H9 (cell line): Measurements from ENCODE around the gene MED12. TPM values are rescaled to one million over a fixed set of nuclear protein-coding genes. Genes with fewer than 3 reads are reported as not detected.

ENCODE experiments used
- DNase-seq: peaks from one replicate; pipeline ENCODE4 v3.0.0-alpha.2; 2017
- H2AFZ ChIP-seq: one replicate; pipeline ENCODE4 v1.6.1; 2013; ENCODE audit warnings: mild to moderate bottlenecking, low read length, control low read depth, moderate library complexity
- H2AK5ac ChIP-seq: 2 replicates; pipeline ENCODE4 v1.6.1; 2013; ENCODE audit warnings: low read length, control low read depth, mixed read lengths; ENCODE audit not compliant: insufficient read length
- H2BK120ac ChIP-seq: one replicate; pipeline ENCODE4 v1.6.1; 2013; ENCODE audit warnings: low read depth, mild to moderate bottlenecking, low read length, control low read depth, inconsistent platforms; ENCODE audit not compliant: poor library complexity, severe bottlenecking
- H2BK12ac ChIP-seq: 2 replicates; pipeline ENCODE4 v1.6.1; 2013; ENCODE audit warnings: low read length, control low read depth, mixed read lengths, low read depth; ENCODE audit not compliant: insufficient read length
- H2BK15ac ChIP-seq: 2 replicates; pipeline ENCODE4 v1.6.1; 2013; ENCODE audit warnings: low read depth, low read length, control low read depth
- H2BK20ac ChIP-seq: one replicate; pipeline ENCODE4 v1.6.1; 2013; ENCODE audit warnings: low read depth, mild to moderate bottlenecking, low read length, control low read depth, inconsistent platforms; ENCODE audit not compliant: poor library complexity, severe bottlenecking
- H2BK5ac ChIP-seq: 2 replicates; pipeline ENCODE4 v1.6.1; 2013; ENCODE audit warnings: low read length, control low read depth, mixed read lengths; ENCODE audit not compliant: insufficient read length
- H3K14ac ChIP-seq: 2 replicates; pipeline ENCODE4 v1.6.1; 2013; ENCODE audit warnings: low read length, control low read depth; ENCODE audit not compliant: insufficient read depth
- H3K18ac ChIP-seq: 2 replicates; pipeline ENCODE4 v1.6.1; 2013; ENCODE audit warnings: low read depth, mild to moderate bottlenecking, mixed read lengths, low read length, control low read depth; ENCODE audit not compliant: insufficient read length
- H3K23ac ChIP-seq: 2 replicates; pipeline ENCODE4 v1.6.1; 2013; ENCODE audit warnings: low read length, control low read depth, mixed read lengths, low read depth; ENCODE audit not compliant: insufficient read length
- H3K23me2 ChIP-seq: 2 replicates; pipeline ENCODE4 v1.6.1; 2013; ENCODE audit warnings: low read depth, mild to moderate bottlenecking, mixed read lengths, low read length, control low read depth; ENCODE audit not compliant: insufficient read length, poor library complexity, severe bottlenecking
- H3K27ac ChIP-seq: 2 replicates; pipeline ENCODE4 v1.5.1; 2013; ENCODE audit warnings: low read length, control low read depth, mixed read lengths, low read depth; ENCODE audit not compliant: insufficient read length
- H3K27me3 ChIP-seq: 2 replicates; pipeline ENCODE4 v1.6.1; 2013; ENCODE audit warnings: low read length, control low read depth, inconsistent platforms; ENCODE audit not compliant: insufficient read depth
- H3K4ac ChIP-seq: 2 replicates; pipeline ENCODE4 v1.6.1; 2013; ENCODE audit warnings: low read depth, mild to moderate bottlenecking, control low read depth, inconsistent platforms, low read length, moderate library complexity
- H3K4me1 ChIP-seq: 2 replicates; pipeline ENCODE4 v1.6.1; 2013; ENCODE audit warnings: low read length, control low read depth, inconsistent platforms; ENCODE audit not compliant: insufficient read depth
- H3K4me2 ChIP-seq: 2 replicates; pipeline ENCODE4 v1.6.1; 2013; ENCODE audit warnings: low read length, control low read depth, mixed read lengths; ENCODE audit not compliant: insufficient read length, insufficient read depth
- H3K56ac ChIP-seq: 2 replicates; pipeline ENCODE4 v1.6.1; 2013; ENCODE audit warnings: low read depth, mild to moderate bottlenecking, mixed read lengths, low read length, control low read depth; ENCODE audit not compliant: insufficient read length
- H3K79me1 ChIP-seq: 2 replicates; pipeline ENCODE4 v1.6.1; 2013; ENCODE audit warnings: low read depth, mild to moderate bottlenecking, moderate library complexity, low read length, control low read depth, inconsistent platforms; ENCODE audit not compliant: insufficient read depth, poor library complexity, severe bottlenecking
- H3K79me2 ChIP-seq: 2 replicates; pipeline ENCODE4 v1.6.1; 2013; ENCODE audit warnings: low read length, control low read depth, inconsistent platforms; ENCODE audit not compliant: insufficient read depth
- H3K9ac ChIP-seq: 2 replicates; pipeline ENCODE4 v1.6.1; 2013; ENCODE audit warnings: low read length, control low read depth, mixed read lengths; ENCODE audit not compliant: insufficient read length; ENCODE audit errors: extremely low read depth
- H3K9me3 ChIP-seq: one replicate; pipeline ENCODE4 v1.6.1; 2013; ENCODE audit warnings: low read depth, low read length, inconsistent platforms; ENCODE audit not compliant: control insufficient read depth
- H3T11ph ChIP-seq: one replicate; pipeline ENCODE4 v1.6.1; 2013; ENCODE audit warnings: mild to moderate bottlenecking, low read length, control low read depth, inconsistent platforms
- H4K20me1 ChIP-seq: one replicate; pipeline ENCODE4 v1.6.1; 2013; ENCODE audit not compliant: control insufficient read depth, insufficient read length, insufficient read depth
- H4K5ac ChIP-seq: 2 replicates; pipeline ENCODE4 v1.6.1; 2013; ENCODE audit warnings: low read depth, mild to moderate bottlenecking, mixed read lengths, low read length, control low read depth; ENCODE audit not compliant: insufficient read length
- H4K8ac ChIP-seq: replicated peaks from 2 replicates; pipeline ENCODE4 v1.6.1; 2013; ENCODE audit warnings: low read length, control low read depth, mixed read lengths, low read depth; ENCODE audit not compliant: insufficient read length
- H4K91ac ChIP-seq: 2 replicates; pipeline ENCODE4 v1.6.1; 2013; ENCODE audit warnings: low read depth, mild to moderate bottlenecking, moderate library complexity, mixed read lengths, low read length, control low read depth; ENCODE audit not compliant: insufficient read length
- H3K27ac Mint-ChIP-seq, 3 experiments: 2 replicates in 2 of 3; 3 replicates in 1 of 3; pipeline ENCODE4 v1.8.0; 2020 to 2021; ENCODE audit warnings: mixed read lengths in 3 of 3, mild to moderate bottlenecking in 1 of 3, moderate library complexity in 1 of 3
- H3K27me3 Mint-ChIP-seq: 2 replicates; pipeline ENCODE4 v1.8.0; 2021; ENCODE audit warnings: low read depth, mild to moderate bottlenecking, moderate library complexity, mixed read lengths
- H3K36me3 Mint-ChIP-seq, 3 experiments: 2 replicates in 2 of 3; 3 replicates in 1 of 3; pipeline ENCODE4 v1.8.0; 2020 to 2021; ENCODE audit warnings: low read depth in 3 of 3, mixed read lengths in 3 of 3; ENCODE audit not compliant: insufficient read depth in 1 of 3
- H3K4me1 Mint-ChIP-seq, 2 experiments: 2 replicates each; pipeline ENCODE4 v1.8.0; 2020; ENCODE audit warnings: mixed read lengths in 2 of 2
- H3K4me3 Mint-ChIP-seq, 2 experiments: 2 replicates in 1 of 2; 3 replicates in 1 of 2; pipeline ENCODE4 v1.8.0; 2020 to 2021; ENCODE audit warnings: mild to moderate bottlenecking in 2 of 2, mixed read lengths in 2 of 2, moderate library complexity in 1 of 2
- H3K9me3 Mint-ChIP-seq, 2 experiments: 2 replicates in 1 of 2; 3 replicates in 1 of 2; pipeline ENCODE4 v1.8.0; 2020; ENCODE audit warnings: mild to moderate bottlenecking in 2 of 2, mixed read lengths in 2 of 2, moderate library complexity in 1 of 2
- WGBS: extraction: QIAGEN DNeasy Blood & Tissue Kit; methylation state at CpG from one replicate; pipeline ENCODE4 v1.1.7; 2013; ENCODE audit warnings: missing lambda C conversion rate, low lambda C conversion rate, mixed read lengths; ENCODE audit not compliant: insufficient read length; ENCODE audit errors: extremely low coverage; 5-methylcytosine and 5-hydroxymethylcytosine counted together
- total RNA-seq: library from RNA; stranded (reverse); gene quantifications from 2 replicates; pipeline ENCODE4 v1.2.1, GENCODE V29; 2021
- TF ChIP-seq, protein P1 (sequence below): fragments of 200-600 bp; sonication (generic); conservative IDR thresholded peaks from 3 replicates; pipeline ENCODE4 v1.8.0; 2021; ENCODE audit warnings: antibody characterized with exemption, mild to moderate bottlenecking

MED12 gene
- total RNA-seq, 1 experiment from 2014 or later: 33.0 TPM

GRCh38 chrX:71128915-71129765 lies 10.7 kb downstream of the MED12 start:
- peak overlapping the region in 2 of 3 experiments; percentile 15 to 41; a peak in 2 of 7 replicates for H3K27ac Mint-ChIP-seq

More at GRCh38 chrX:71128915-71129765, 10.7 kb downstream of the MED12 start:
- H3K9ac ChIP-seq: no peak overlapping the region
- no peak overlapping the region for H3K4ac ChIP-seq
- WGBS: no CpG with 5 or more reads among the region's 18 CpGs
- H4K20me1 ChIP-seq: no peaks in the 10 kb centered on the region
- H3K4me2 ChIP-seq: no peak overlapping the region
- H2BK12ac ChIP-seq: no peak overlapping the region
- peaks cover 67 to 74% of the 10 kb centered on the region in 2 experiments for H3K9me3 Mint-ChIP-seq
- peak; percentile 57 for DNase-seq
- H2BK5ac ChIP-seq: no peak overlapping the region
- no peak overlapping the region for H2AK5ac ChIP-seq
- no peak overlapping the region for H3T11ph ChIP-seq
- peaks cover 58 to 87% (median 73%) of the 10 kb centered on the region in 3 experiments for H3K36me3 Mint-ChIP-seq
- H3K27me3 ChIP-seq: no peaks in the 10 kb centered on the region
- no peak overlapping the region for H2AFZ ChIP-seq
- H3K14ac ChIP-seq: no peak overlapping the region
- H2BK120ac ChIP-seq: no peak overlapping the region
- no peaks in the 10 kb centered on the region for H3K4me1 ChIP-seq
- H3K27me3 Mint-ChIP-seq: peaks cover 2% of the 10 kb centered on the region
- no peaks in the 10 kb centered on the region for H3K79me2 ChIP-seq
- TF ChIP-seq, protein P1, sequence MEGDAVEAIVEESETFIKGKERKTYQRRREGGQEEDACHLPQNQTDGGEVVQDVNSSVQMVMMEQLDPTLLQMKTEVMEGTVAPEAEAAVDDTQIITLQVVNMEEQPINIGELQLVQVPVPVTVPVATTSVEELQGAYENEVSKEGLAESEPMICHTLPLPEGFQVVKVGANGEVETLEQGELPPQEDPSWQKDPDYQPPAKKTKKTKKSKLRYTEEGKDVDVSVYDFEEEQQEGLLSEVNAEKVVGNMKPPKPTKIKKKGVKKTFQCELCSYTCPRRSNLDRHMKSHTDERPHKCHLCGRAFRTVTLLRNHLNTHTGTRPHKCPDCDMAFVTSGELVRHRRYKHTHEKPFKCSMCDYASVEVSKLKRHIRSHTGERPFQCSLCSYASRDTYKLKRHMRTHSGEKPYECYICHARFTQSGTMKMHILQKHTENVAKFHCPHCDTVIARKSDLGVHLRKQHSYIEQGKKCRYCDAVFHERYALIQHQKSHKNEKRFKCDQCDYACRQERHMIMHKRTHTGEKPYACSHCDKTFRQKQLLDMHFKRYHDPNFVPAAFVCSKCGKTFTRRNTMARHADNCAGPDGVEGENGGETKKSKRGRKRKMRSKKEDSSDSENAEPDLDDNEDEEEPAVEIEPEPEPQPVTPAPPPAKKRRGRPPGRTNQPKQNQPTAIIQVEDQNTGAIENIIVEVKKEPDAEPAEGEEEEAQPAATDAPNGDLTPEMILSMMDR: peak; percentile 74
- no peak overlapping the region for H3K56ac ChIP-seq
- no peaks in the 10 kb centered on the region for H3K79me1 ChIP-seq
- 0 out of 4 replicates have a peak, but pooled peaks cover 0 to 5% of the 10 kb centered on the region in 2 experiments for H3K4me1 Mint-ChIP-seq
- no peak overlapping the region for H3K18ac ChIP-seq
- H3K4me3 Mint-ChIP-seq: 0 out of 5 replicates have a peak overlapping the region, but pooled peaks of 1 of the 2 experiments have one; percentile 13
- peaks cover 47% of the 10 kb centered on the region for H3K9me3 ChIP-seq
- H3K27ac ChIP-seq: no peak overlapping the region
- H4K5ac ChIP-seq: no peak overlapping the region
- H2BK15ac ChIP-seq: no peak overlapping the region
- no peak overlapping the region for H4K8ac ChIP-seq
- no peaks in the 10 kb centered on the region for H3K23me2 ChIP-seq
- H3K23ac ChIP-seq: no peak overlapping the region
- H4K91ac ChIP-seq: no peak overlapping the region
- no peak overlapping the region for H2BK20ac ChIP-seq
